WI38 (cell line): ENCODE results near the gene WDFY4.

ENCODE experiments used
- H3K4me3 ChIP-seq: 2 replicates; pipeline ENCODE4 v1.5.1; 2011; ENCODE audit warnings: low read depth, mild to moderate bottlenecking, control low read depth, low read length
- CTCF ChIP-seq: IDR thresholded peaks from 2 replicates; pipeline ENCODE4 v1.5.1; 2012; ENCODE audit warnings: low read depth, mild to moderate bottlenecking, control low read depth, low read length

Gene WDFY4

GRCh38 chr10:48814933-48815332 is 130.3 kb downstream of the WDFY4 start:
- H3K4me3 ChIP-seq = no peak overlapping the region

GRCh38 chr10:48817141-48817540 is 132.5 kb downstream of the WDFY4 start:
- TF ChIP-seq CTCF = no peak
- H3K4me3 ChIP-seq = no peak overlapping the region

More at GRCh38 chr10:48814933-48815332, 130.3 kb downstream of the WDFY4 start:
- no peak for TF ChIP-seq CTCF

- H3K4me3 ChIP-seq = no peak overlapping the region
- TF ChIP-seq CTCF = no peak
These were observed 133.4 kb downstream of the WDFY4 start for GRCh38 chr10:48818081-48818480.

- TF ChIP-seq CTCF = no peak
- no peak overlapping the region for H3K4me3 ChIP-seq
These were observed 134.3 kb downstream of the WDFY4 start for GRCh38 chr10:48818861-48819520.

GRCh38 chr10:48819783-48820182 is 135.1 kb downstream of the WDFY4 start:
- no peak for TF ChIP-seq CTCF
- H3K4me3 ChIP-seq = no peak overlapping the region

- H3K4me3 ChIP-seq = no peak overlapping the region
- no peak for TF ChIP-seq CTCF
These were observed 135.6 kb downstream of the WDFY4 start for GRCh38 chr10:48820231-48820630.

GRCh38 chr10:48820699-48821098 is 136.0 kb downstream of the WDFY4 start:
- no peak overlapping the region for H3K4me3 ChIP-seq
- TF ChIP-seq CTCF = no peak
